HS-5 (cell line): Measurements from ENCODE around the gene SIGLEC15.
A peak's percentile ranks its signal among the peaks of the same experiment; 100 is the strongest.
"Not testable (repeated sequence)": the region's sequence is repeated elsewhere in the genome, so short reads cannot be mapped to it uniquely, and the experiment has no call there.

Source experiments
- DNase-seq: peaks from one replicate; pipeline ENCODE4 v3.0.0-alpha.2; 2012; ENCODE audit warnings: low read depth

Gene SIGLEC15, protein sequence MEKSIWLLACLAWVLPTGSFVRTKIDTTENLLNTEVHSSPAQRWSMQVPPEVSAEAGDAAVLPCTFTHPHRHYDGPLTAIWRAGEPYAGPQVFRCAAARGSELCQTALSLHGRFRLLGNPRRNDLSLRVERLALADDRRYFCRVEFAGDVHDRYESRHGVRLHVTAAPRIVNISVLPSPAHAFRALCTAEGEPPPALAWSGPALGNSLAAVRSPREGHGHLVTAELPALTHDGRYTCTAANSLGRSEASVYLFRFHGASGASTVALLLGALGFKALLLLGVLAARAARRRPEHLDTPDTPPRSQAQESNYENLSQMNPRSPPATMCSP

DNA sequence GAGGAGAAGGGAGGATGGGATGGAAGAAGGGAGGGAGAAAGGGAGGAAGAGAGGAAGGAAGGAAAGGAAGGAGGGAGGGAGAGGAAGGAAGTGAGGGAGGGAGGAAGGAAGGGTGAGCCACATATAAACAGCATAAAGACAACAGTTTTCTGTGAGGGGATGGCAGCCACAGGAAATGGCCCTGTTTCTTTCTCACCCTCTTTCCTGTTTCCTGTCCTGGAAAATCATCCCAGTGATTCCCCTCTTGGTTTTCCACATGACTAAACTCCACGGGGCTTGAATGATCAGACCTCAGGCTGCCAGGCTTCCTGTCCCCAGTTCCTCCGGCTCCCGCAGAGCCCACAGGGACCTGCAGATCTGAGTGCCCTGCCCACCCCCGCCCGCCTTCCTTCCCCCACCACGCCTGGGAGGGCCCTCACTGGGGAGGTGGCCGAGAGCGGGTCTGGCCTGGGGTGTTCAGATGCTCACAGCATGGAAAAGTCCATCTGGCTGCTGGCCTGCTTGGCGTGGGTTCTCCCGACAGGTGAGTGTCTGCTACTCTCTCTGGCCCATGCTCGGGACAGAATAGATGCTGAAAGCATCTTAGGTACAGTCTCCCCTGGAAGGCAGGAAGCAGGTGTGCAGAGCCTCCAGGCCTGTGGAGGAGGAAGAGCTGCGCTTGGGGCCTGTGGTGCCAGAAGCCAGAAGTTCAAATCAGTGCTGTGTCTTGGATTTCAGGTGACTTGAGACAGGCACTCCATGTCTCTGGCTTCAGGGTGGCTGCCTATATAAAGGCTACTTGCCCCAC lies at the start of gene SIGLEC15:
Gene SIGLEC15 (plus strand): TSS at position 418 of the 787 bp plus-strand sequence. CDS start 54 bp downstream, at position 472.
- DNase-seq = no peak

DNA sequence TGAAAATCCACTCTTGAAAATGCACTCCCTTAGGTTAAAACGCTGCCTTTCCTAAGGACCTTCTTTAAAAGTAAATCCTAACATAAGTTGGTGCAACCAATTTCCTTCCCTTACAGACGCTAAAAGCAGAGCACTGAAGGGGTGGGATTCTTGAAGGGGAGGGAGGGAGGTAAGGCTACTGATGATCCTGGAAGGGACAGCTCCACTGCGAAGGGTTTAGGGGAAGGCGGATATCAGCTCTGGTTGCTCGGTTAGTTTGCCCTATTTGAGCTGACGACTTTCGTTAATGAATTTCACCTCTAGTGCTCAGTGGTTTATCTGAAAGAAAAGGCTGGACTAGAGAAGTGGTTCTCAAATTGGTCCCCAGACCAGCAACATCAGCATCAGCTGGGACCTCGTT lies 49.7 kb upstream of the SIGLEC15 start:
- no peak for DNase-seq

DNA sequence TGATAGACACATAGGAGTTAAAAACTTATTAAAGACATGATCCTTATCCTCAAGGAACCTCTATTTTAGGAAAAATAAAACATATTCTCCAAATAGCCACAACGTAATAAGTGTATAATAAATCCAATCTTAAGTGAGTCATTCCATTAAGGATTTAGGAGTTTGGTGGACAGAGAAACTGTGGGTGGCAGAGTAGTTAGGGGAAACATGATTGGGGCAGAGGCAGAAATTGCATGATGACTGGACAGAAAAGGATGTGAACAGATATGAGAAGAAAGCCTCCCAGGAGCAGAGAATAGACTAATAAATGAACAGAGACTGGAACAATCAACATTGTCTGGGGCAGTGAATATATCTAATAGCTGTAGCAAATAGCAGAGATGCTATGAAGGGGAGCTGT lies 48.1 kb upstream of the SIGLEC15 start:
- DNase-seq = no peak

DNA sequence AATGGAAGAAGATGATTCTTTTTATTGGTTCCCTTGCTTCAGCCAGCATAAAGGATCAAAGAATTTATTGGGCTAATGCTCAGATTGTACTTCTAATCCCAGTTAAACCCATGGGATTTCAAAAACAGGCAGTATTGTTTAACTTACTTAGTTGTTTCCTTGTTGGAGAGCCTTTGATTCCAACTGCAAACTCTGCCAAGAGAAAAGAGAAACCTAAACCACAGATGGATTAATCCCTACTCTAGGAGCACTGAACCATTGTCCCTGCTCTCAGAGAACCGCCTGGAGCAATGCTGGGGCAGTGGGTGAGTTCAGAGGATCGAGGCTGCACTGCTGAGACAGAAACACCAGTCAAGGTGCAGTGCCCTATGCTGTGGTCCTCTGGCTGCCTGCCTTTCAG lies 44.9 kb upstream of the SIGLEC15 start:
- DNase-seq = no peak

DNA sequence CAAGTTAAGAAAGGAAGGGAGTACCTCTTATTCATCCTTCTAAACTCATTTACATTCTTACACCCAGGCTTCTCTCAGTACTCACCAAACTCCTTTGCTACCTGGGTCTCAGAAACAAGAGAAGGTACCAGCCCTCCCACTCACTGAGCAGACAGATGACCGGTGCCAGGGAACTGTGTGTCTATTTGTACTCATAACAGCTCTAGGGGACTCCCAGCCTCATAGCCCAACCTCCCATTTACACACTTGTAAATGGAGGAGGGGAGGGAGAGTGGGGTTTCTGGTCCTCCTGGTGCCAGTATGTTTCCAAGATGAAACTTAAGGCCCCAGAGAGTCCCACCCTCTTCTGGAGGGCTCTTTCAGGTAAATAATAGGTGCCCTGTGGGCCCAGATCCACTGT lies 42.8 kb upstream of the SIGLEC15 start:
- no peak for DNase-seq

DNA sequence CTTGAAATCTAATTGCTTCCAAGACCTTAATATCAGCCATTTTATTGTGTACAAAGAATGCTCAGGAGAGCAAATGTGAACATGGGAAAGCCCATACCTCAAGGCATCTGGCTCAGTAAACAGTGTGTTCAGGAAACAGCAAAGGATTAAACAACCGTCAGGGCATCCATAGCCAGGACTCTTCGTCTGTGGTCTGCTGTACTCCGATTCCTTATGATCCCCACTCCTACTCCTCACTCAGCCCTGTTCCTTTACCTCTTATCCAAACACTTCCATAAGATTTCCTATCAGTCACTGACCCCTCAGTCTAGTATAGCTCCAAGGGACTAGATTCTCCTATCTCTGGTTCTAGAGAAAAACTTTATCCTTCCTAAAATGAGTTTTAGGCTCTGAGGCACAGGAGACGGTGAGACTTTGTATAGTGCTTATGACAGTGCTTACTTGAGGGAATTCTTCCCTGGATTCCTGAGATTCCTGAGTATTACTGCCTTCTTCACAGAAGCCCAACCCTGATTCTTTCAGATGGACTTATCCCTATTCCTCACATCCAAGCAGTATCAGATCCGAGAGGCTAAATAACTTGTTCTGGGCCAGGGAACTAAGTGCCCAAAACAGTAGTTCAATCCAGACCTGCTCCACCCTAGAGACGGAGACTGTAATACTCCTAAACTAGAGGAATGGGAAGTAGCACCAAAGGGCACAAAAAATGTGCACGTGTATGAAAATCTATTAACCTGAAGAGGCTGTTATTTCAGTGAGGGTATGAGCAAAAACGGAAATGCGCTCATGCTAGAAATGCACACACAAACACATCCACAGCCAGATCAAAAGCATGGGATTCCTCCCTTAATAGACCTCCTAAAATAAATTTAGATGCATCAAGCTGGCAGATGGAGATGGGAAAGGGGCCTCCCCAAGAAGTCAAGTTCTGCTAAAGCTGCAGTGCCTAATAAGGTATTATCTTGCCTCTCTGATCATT lies 42.1 kb upstream of the SIGLEC15 start:
- no peak for DNase-seq

DNA sequence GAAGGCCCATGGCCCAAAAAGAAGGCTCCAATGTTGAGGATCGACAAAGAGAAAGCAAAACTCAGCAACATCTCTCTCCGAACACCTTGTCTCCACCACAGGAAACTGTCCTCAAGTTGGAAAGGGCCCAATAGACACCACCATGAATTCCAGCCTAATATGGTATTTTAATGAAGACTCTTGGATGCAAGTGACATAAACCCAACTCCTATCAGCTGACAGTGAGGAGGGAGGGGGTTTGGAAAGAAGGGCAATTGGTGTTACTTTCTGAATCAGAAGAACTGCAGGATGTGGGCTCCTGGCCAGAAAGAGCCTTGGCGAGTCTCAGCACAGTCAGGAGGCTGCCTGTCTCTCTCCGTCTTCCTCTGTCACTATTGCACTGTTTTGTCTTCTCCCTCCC lies 40.3 kb upstream of the SIGLEC15 start:
- no peak for DNase-seq

DNA sequence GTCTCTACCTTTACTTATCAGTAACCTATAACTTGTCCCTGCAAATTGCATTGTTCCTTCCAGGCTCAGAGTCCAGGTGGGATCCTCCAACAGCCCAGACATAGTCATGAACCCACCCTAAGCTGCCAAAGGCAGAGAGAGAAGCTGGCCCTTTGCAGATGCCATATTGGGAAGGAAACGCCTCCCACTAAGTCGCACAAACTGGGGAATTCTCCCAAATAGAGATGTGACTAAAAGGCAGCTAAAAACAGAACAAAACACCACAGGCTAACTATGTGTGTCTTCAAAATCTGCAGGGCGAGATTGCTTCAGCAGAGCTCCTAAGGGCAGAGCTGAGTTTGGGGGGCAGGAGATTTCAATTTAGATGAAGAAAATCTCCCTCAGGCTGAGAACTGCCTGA lies 38.5 kb upstream of the SIGLEC15 start:
- no peak for DNase-seq

DNA sequence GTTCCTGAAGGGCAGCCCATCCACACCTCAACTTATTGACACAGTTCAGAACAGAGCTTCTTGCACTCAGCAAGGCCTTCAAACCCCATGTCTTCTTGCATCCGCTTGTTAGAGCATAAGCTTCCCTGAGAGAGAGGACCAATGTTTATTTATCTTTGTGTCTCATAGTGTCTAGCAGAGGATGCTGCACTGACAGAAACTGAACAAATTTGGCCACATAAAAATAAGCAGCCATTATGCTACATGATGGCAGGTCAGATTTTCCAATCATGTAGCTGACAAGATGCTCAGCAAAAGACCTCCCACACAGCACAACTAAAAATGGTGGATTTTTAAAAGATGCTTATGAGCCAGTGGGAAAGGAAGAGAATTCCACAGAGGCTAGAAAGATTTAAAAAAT lies 38.1 kb upstream of the SIGLEC15 start:
- DNase-seq = no peak

DNA sequence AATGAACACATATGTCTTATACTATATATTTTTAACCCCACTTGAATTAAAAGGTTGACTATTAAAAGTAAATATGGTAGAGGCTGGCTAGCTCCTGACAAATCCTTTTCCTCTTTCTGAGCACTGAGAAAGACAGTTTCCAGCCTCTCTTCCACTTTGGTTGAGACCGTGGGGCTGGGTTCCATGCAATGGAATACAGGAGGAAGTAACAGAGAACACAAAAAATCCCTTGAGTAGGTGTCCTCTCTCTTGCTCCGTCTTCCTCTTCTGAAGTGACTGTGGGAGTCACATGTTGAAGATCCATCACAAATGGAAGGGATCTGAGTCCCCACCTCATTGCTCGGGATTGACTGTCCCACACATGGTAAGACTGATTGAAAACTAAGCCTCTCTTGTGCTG lies 36.6 kb upstream of the SIGLEC15 start:
- no peak for DNase-seq

DNA sequence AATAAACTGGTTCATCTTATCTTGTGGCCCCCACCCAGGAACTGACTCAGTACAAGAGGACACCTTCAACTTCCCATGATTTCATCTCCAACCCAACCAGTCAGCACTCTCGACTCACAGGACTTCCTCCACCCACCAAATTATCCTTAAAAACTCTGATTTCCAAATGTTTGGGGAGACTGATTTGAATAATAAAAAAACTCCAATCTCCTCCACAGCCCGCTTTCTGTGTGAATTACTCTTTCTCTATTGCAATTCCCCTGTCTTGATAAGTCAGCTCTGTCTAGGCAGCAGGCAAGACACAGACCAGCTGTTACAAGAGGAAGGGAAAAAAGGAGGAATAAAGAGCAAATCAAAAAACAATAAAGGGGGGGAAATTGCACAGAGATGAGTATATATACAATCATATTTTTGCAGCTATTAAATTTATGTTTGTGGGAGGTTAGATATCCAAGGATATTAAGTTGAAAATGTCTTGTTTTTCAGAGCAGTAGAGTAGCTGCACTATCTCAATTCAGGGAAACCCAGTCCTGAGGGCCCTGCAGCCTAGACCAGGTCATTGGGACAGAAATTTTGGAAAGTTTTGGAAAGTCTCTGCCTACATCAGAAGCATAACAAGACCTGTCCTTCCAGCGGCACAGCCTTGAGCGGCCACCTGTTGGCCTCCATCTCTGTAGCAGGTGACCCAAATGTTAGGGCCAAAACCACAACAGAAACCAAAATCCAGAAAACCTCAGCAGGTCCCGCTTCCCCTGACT lies 32.8 kb upstream of the SIGLEC15 start:
- no peak for DNase-seq

DNA sequence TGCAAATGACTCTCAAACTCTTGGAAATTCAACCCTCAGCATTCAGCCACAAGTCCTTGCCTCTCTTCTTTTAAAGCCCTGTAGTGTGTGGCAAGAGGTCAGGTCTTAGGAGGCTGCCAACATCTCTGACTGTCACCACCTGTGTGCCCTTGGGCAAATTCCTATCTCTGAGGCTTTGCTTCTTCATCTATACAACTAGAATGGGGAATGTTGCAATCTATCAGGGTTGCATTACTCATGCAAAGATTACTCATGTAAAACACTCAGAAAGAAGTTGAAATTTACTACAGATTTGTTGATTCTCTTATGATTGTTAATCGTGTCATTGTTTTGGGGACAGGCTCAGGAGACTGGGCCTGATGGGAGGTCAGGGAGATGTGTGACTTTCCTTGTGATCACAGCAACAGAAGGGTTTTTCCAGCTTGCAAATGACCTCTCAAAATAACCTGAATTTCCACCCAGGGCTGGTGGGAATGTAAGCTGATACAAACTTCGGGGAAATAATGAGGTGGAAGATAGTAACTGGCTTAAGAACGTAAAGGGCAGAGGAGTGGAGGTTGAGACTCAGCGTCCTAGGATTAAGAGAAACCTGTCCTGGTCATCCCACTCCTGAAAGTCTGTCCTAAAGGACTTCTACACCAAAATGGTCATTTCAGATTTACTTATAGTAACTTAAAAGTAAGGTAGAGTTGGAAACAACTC lies 32.1 kb upstream of the SIGLEC15 start:
- peak; percentile 92 for DNase-seq

DNA sequence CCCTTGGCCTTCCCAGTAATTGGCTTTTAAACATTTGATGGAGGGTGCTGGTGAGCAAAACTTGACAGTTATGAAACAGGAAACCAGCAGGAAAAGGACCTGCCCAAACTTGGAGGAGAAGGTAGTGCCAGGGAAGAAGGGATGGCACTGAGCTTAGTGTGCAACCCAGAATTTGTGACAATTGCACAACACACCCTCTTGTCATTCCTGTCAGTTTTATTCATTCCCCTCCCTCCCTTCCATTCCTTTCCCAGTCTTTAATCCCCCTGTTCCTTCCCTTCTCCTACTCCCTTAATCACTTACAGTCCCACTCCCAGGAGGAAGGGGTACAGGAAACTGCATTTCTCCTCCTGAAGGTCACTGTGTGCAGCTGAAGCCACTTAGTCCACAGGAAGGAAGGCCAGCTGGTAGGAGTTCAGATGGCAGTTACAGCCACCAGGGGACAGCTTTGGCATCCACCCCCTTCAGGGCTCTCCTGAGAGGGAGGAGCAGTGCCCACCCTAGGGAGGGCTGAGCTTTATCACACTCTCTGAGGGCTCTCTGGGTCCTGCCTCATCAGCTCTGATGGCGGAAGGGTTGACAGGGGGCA lies 24.0 kb upstream of the SIGLEC15 start:
- DNase-seq = no peak

DNA sequence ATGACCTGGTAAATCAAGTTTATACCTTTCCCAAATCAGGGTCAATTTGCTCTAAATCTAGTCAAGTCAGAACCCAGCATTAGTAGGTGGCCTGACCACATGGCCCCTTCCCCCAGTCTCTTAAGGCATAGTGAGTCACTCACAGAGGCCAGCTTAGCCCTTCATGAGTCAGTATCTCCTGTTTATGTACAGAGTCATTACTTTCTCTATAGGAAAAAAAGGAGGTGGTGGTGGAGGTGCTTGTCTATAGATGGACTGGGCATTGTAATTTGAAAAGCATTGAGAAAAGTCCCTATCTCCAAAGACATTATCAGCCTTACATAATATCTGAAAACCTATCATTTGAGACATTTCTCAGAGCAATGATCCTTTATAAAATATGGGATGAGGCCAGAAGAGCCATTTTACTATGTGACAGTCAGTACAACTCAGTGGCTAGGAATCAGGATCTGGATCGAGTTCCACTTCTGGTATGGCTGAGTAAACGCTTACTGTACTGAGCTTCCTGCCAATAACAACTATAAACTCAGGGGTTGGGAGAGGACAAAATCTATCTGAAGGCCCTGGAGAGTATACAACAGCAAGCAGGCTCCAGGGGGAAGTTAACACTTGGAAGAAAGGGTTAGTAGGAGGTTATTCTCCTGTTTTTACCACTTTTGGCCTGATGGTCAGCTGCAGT lies 22.5 kb upstream of the SIGLEC15 start:
- peak; percentile 92 for DNase-seq

DNA sequence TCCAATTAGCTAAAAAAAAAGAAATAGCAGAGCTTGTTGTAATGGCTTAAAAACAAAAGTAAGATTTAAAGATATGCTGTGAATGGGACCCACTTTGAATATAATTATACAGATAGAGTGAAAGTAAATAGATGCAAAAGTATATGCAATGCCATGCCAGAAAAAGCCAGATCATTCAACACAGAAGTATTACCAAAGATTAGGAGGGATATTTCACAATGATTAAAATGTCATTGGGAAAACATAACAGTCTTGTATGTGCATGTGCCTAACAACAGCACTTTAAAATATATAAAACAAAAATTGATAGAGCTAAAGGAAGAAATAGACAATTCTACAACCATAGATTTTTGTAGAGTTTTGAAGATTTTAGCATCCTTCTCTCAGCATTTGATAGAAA lies 19.9 kb upstream of the SIGLEC15 start:
- no peak for DNase-seq

DNA sequence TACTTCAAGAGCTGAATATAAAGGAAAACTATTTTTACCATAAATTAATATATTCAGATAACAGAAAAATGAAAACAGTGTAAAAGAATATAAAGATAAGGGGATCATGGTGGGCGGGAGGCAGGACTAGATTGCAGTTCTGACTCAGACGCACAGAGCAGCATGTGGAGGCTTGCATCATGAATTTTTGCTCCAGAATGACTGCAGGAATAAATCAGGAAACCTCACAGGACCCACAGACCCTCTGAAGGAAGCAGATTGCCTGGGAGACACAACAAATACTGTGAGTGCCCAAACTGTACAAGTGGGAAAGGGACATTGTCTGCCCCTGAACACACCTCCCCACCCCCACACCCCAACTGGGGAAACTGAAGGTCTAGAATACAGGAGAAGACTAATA lies 19.2 kb upstream of the SIGLEC15 start:
- no peak for DNase-seq

DNA sequence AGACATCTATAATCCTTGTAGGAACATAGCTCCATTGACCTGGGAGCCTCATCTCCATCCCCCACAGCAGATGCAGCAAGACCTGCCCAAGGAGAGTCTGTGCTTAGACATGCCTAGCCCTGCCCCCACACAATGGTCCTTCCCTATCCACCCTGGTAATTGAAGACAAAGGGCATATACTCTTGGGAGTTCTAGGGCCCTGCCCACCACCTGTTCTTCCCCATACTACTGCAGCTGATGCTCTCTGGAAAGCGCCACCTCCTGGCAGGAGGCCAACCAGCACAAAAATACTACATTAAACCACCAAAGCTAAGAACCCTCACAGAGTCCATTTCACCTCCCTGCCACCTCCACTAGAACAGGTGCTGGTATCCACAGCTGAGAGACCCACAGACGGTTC lies 18.3 kb upstream of the SIGLEC15 start:
- DNase-seq = not testable (repeated sequence)

DNA sequence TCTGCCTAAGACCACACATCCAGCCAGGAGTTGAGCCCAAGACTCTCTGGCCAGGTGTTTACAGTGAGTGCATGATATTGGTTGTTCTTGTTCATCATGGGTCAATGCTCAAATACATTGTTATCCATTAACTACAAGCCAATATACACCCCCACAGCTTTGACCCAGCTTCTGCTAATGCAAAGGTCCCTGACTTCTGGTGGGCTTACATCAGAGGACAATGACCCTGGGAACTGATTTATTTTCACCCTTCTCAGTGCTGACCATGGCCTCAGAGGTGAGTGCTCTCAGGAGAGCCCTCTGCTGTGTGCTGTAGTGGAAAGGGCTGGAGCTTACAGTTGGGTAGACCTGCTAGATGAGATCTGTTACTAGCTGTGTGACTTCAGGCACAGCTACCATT lies 10.7 kb upstream of the SIGLEC15 start:
- not testable (repeated sequence) for DNase-seq

DNA sequence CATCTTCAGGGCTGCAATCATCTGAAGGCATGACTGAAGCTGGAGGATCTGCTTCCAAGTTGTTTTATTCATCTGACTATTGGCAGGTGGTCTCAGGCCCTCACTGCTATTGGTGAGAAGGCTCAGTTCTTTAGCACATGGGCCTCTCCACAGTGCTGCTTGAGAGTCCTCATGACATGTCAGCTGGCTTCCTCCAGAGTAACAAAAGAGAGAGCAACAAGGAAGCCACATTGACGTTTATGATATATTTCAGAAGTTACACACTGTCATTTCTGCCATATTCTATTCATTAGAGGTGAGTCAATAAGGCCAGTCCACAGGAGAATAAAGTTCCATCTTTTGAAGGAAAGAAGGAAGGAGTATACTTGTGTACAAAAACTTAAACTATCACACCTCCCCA lies 7.9 kb upstream of the SIGLEC15 start:
- DNase-seq = no peak

DNA sequence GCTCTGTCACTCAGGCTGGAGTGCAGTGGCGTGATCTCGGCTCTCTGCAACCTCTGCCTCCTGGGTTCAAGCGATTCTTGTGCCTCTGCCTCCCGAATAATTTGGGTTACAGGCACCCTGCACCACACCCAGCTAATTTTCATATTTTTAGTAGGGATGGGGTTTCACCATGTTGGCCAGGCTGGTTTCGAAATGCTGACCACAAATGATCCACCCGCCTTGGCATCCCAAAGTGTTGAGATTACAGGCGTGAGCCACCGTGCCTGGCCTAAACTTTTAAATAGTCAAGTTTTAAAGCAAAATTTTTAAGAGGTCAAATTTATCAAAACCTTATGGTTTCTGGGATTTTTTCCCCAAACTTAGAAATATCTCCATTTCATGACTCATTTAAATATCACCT lies 6.7 kb upstream of the SIGLEC15 start:
- DNase-seq = not testable (repeated sequence)
